ENCODE results near the gene CCRL2. TPM values are rescaled to one million over a fixed set of nuclear protein-coding genes. Genes with fewer than 3 reads are reported as not detected.

The CCRL2 gene
- total RNA-seq, 1 donor = 0.72 TPM

GRCh38 chr3:46360907-46361306 is 46.2 kb upstream of the CCRL2 start:
- TF ChIP-seq, protein P1, sequence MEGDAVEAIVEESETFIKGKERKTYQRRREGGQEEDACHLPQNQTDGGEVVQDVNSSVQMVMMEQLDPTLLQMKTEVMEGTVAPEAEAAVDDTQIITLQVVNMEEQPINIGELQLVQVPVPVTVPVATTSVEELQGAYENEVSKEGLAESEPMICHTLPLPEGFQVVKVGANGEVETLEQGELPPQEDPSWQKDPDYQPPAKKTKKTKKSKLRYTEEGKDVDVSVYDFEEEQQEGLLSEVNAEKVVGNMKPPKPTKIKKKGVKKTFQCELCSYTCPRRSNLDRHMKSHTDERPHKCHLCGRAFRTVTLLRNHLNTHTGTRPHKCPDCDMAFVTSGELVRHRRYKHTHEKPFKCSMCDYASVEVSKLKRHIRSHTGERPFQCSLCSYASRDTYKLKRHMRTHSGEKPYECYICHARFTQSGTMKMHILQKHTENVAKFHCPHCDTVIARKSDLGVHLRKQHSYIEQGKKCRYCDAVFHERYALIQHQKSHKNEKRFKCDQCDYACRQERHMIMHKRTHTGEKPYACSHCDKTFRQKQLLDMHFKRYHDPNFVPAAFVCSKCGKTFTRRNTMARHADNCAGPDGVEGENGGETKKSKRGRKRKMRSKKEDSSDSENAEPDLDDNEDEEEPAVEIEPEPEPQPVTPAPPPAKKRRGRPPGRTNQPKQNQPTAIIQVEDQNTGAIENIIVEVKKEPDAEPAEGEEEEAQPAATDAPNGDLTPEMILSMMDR (IDR thresholded peaks at IDR 0.05; ENCODE audit: extremely low read depth, low read depth, low read length) = no peak
- Histone ChIP-seq H3K27ac (ENCODE audit: low read depth, low read length) (no peak overlapping the region), H3K27me3 (ENCODE audit: insufficient read depth, low read length) (peaks cover 48% of the 10 kb centered on the region), H3K9me3 (ENCODE audit: low read depth, low read length) (no peaks in the 10 kb centered on the region), H3K36me3 (ENCODE audit: insufficient read depth, low read length) (no peaks in the 10 kb centered on the region), H2AFZ (ENCODE audit: low read length) (no peak overlapping the region), H3K4me2 (ENCODE audit: insufficient read depth, low read length) (no peak overlapping the region), H3K79me2 (ENCODE audit: insufficient read depth, low read length) (no peaks in the 10 kb centered on the region), H4K20me1 (ENCODE audit: insufficient read depth, low read length) (no peaks in the 10 kb centered on the region), H3K4me3 (ENCODE audit: insufficient read depth, low read length) (no peak overlapping the region), H3K4me1 (ENCODE audit: insufficient read depth, low read length) (no peaks in the 10 kb centered on the region)
- DNase-seq (ENCODE audit: insufficient read length, low spot score, missing footprints) = no peak

- Histone ChIP-seq H3K27me3 (ENCODE audit: insufficient read depth, low read length) (peaks cover 48% of the 10 kb centered on the region), H3K9me3 (ENCODE audit: low read depth, low read length) (no peaks in the 10 kb centered on the region), H4K20me1 (ENCODE audit: insufficient read depth, low read length) (no peaks in the 10 kb centered on the region), H3K4me3 (ENCODE audit: insufficient read depth, low read length) (no peak overlapping the region), H3K27ac (ENCODE audit: low read depth, low read length) (no peak overlapping the region), H3K4me1 (ENCODE audit: insufficient read depth, low read length) (no peaks in the 10 kb centered on the region), H2AFZ (ENCODE audit: low read length) (no peak overlapping the region), H3K36me3 (ENCODE audit: insufficient read depth, low read length) (no peaks in the 10 kb centered on the region), H3K4me2 (ENCODE audit: insufficient read depth, low read length) (no peak overlapping the region), H3K79me2 (ENCODE audit: insufficient read depth, low read length) (no peaks in the 10 kb centered on the region)
- TF ChIP-seq, protein P1 (IDR thresholded peaks at IDR 0.05; ENCODE audit: extremely low read depth, low read depth, low read length) = no peak
- no peak for DNase-seq (ENCODE audit: insufficient read length, low spot score, missing footprints)
These were observed 45.4 kb upstream of the CCRL2 start for GRCh38 chr3:46361408-46362283.

- DNase-seq (ENCODE audit: insufficient read length, low spot score, missing footprints) = no peak
- peaks cover 40% of the 10 kb centered on the region for H3K27me3 ChIP-seq (ENCODE audit: insufficient read depth, low read length)
These were observed 42.0 kb upstream of the CCRL2 start for GRCh38 chr3:46365041-46365440.

More at GRCh38 chr3:46365041-46365440, 42.0 kb upstream of the CCRL2 start:
- Histone ChIP-seq H4K20me1 (ENCODE audit: insufficient read depth, low read length) (no peaks in the 10 kb centered on the region), H3K4me3 (ENCODE audit: insufficient read depth, low read length) (no peak overlapping the region), H3K27ac (ENCODE audit: low read depth, low read length) (no peak overlapping the region), H3K4me1 (ENCODE audit: insufficient read depth, low read length) (no peaks in the 10 kb centered on the region), H3K9me3 (ENCODE audit: low read depth, low read length) (no peaks in the 10 kb centered on the region), H3K4me2 (ENCODE audit: insufficient read depth, low read length) (no peak overlapping the region), H2AFZ (ENCODE audit: low read length) (no peak overlapping the region), H3K36me3 (ENCODE audit: insufficient read depth, low read length) (no peaks in the 10 kb centered on the region), H3K79me2 (ENCODE audit: insufficient read depth, low read length) (no peaks in the 10 kb centered on the region)
- TF ChIP-seq, protein P1 (IDR thresholded peaks at IDR 0.05; ENCODE audit: extremely low read depth, low read depth, low read length) = no peak

Measured in osteoblast (primary cell).